GM18867 (cell line): ENCODE results near the gene SYF2.
"Not testable (repeated sequence)": the region's sequence is repeated elsewhere in the genome, so short reads cannot be mapped to it uniquely, and the experiment has no call there.

Experiments used
- ATAC-seq: cut with Tn5 transposase; IDR thresholded peaks from one replicate; pipeline ENCODE4 v1.9.1; 2021; ENCODE audit warnings: mild to moderate bottlenecking, moderate library complexity; ENCODE audit not compliant: unreplicated experiment

The SYF2 gene

DNA sequence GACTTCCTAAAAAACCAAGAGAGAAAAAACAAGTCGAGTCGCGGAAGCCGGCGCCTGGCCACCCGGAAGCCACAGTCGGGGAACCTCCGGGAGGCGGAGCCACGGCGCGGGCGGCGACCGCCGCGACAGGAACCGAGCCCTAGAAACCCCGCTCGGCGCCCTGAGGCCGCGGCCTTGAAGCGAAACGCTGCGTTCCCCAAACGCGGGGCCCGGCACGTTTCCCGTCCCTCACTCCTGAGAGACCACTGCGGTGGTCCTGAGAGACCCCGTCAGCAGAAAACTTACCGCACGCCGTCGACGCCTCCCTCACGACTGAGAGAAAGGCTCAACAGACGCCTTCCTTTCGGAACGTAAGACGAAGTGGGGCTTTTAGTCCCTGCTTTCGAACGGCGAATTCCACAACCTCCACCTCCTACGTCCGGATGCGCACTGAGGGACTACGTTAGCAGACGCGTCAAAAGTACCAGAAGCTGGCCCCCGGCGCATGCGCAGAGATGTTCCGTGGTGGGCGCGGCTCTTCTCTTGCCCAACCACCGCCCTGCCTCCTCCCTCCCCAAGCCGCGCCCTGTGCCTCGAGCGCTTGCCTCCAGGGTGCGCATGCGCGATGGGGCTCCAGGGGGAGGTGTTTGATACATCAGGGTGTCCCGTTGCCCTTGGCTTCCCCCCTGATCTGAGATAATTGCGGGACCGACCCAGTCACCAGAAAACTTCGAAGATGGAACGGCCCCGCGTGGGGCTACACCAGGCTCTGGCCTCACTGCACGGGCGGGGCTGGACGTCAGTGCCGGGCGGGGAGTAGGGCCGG is 14.9 kb upstream of the SYF2 start, which contains the start of gene RSRP1:
Gene RSRP1 (minus strand): TSS at position 431 of the 805 bp plus-strand sequence. CDS start 491 bp downstream, outside the sequence.
- peak; percentile 79 for ATAC-seq

DNA sequence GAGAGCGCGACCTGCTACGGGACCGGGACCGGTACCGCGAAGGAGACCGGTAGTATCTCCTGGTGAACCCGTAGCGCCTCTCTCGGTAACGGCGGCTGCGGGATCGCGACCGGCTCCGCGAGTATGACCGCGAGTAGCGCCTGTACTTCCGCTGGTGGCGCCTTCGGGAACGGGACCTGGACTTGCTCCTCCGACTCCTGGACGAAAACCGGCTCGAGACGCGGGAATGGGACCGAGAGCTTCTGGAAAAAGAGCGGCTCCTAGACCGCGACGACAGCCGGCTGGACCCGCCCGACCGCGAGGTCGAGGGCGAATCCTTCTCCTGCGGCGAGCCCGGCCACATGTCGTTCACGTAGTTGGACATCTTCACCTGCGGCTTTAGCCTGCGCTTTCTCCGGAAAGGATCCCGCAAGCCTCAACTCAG is 14.3 kb upstream of the SYF2 start:
- ATAC-seq: no peak

DNA sequence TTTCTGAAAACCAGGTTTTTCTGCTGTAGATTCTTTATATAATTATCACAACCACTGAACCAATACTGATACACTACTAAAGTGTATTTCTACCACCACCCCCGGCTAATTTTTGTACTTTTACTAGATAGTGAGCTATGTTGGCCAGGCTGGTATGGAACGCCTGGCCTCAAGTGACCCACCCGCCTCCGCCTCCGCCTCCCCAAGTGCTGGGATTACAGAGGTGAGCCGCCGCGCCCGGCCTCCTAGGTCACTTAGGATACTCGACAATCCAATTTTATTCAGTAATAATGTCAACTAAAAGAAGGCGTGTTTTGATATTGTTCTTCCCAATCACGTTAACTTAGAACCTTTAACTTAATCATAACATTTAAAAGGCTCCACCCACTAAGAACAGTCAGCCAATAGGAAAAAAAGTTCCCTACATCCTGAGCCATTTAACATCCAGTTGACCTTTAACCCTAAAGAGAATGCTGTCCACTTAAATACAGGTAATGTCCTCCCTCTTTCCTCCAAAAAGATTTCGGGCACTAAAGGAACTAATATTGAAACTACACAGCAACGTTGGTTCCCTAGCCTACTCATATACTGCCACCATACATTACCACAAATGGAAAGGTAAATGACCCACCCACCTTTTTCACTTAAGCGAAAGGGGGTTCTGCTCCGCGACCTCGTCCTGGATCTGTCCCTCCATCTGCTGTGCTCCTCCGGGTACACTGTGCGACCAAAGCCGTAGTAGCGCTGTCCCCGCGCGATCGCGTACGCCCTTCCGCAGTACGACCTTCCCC is 13.7 kb upstream of the SYF2 start:
- ATAC-seq: peak; percentile 15

DNA sequence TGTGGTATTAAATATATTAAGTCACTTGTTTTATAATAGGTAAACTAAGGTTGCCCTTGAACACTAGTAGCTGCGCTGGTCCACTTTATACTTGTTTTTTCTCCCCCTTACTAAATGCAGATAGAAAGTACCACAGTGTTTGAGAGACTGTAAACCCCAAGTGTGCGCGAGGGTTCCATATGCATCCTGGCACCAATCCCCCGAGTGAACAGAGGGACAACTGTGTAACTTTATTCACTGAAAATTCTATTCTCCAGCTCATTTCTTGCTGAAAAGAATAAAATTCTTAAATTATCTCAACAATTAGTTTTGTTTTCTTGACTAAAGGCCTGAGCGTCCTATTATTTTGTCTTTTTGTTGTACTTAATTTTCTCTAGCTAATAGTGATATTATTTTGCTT is 13.1 kb upstream of the SYF2 start:
- no peak for ATAC-seq

DNA sequence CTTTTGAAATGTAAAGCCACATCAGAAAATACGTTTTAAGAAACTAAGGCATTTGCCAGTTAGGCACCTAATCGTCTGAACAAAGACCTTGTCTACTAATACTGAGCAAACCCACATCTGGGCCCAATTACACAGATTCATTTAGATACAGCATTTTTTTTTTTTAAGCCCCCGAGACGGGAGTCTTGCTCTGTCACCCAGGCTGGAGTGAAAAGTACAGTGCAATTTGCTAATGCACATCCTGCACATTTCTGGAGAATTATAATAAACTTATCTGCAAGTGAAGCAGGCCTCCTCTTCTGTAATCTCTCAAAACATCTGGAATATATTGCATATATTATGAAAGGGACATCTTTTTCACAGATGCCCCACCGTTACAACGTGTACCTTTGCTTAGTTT is 11.6 kb upstream of the SYF2 start:
- no peak for ATAC-seq

DNA sequence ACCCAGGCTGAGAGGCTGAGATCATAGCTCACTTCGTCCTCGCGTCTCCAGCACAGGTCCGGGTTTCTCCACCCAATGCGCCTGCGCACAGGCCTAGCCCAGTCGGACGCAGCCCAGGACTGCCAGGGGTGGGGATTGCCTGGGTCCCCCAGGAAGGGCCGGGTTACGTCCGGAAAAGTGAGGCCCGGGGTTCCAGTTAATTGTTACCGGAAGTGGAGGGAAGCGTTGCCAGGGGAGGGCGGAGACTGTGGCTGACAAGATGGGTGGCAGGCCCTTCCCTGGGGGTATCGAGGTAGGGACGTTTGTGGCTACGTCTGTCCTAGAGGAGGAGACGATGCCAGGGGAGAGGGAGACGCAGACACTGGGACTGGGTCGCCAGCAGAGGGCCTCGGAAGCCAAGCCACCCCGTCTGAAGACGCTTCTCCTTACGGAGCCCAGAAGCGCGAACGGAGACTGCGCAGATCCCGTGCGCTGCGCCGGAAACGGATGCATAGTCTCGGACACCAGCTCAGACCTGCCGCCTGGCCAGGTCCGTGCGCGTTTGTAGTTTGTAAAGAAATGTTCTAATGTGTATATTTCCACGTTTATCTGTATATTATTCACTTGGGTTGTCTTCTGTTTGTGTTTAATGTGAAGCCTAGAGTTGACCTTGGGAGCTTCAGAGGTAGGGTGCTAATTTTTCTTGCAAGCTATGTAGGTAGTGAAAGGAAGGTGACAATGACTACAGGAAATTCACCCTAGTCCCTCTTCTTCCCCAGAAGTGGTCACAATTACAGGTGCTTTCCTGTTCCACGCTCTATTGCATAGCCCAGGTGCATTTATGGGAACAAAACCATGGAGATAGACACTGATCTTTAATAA is 7.6 kb upstream of the SYF2 start:
- ATAC-seq: peak; percentile 73

DNA sequence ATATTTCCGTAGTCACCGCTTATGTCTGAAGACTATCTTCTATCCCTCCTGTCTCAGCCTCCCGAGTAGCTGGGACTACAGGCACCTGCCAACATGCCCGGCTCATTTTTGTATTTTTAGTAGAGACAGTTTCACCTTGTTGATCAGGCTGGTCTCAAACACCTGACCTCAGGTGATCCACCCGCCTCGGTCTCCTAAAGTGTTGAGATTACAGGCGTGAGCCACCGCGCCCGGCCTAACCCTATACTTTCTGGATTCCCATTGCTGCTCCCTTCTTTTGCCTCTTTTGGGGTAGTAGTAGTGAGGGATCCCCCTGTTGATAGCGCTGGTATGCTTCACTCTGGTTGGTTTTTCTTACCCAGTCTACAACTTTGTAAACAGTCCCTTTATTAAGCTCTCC is 5.7 kb upstream of the SYF2 start:
- no peak for ATAC-seq

DNA sequence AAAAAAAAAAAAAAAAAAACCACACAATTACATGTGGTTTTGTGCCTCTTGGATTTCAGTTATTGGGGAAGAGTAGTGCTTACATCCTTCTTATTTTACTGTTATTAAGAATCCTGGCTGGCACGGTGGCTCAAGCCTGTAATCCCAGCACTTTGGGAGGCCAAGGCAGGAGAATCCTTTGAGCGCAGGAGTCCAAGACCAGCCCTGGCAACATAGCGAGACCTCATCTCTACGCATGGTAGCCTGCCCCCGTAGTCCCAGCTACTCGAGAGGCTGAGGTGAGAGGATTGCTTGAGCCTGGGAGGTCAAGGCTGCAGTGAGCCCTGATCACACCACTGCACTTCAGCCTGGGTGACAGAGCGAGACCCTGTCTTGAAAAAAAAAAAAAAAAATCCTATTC is 4.0 kb upstream of the SYF2 start:
- not testable (repeated sequence) for ATAC-seq

DNA sequence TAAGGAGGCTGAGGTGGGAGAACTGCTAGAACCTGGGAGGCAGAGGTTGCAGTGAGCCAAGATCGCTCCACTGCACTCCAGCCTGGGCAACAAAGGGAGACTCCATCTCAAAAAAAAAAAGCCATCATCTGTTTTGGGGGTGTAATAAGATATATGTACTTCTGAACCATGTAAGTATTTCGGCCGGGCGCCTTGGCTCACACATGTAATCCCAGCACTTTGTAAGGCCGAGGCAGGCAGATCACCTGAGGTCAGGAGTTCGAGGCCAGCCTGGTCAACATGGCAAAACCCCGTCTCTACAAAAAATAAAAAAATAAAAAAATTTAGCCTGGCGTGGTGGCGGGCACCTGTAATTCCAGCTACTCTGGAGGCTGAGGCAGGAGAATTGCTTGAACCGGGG is 3.1 kb upstream of the SYF2 start:
- ATAC-seq: not testable (repeated sequence)

DNA sequence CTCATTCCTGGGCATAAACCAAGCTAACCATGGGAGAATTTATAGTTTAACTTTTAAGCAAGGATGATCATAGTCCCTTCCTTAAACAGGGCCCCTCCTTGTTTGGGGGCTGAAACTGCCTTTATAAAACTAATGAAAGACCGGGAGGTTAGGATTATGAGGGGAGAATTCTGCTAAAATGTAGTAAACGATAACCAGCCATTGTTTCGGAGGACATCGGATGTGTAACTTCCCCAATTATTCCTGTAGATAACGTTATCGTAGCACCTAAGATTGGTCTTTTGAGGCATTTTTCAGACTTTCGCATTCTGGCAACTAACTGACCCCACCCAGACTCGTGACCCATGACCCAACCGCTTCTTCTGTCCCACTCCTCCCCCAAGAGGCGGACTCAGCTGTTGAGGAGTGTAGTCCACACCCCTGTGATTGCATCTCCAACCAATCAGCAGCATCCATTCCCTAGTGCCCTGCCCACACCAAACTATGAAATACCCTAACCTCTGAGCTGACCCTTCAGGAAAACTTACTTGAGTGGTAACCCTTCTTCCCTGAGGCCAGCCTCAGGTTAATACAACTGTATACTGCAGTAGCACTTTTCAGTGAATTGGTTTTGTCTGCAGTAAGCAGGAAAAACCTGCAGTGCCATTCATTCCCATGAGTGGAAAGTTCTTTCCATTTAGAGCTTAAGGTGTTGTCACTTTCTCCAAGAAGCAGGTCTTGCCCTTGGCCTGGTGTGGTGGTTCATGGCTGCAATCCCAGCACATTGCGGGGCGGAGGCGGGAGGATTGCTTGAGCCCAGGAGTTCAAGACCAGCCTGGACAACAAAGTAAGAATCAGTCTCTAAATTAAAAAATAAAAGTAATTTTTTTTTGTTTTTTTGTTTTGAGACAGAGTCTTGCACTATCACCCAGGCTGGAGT is 823 bp upstream of the SYF2 start:
- no peak for ATAC-seq

DNA sequence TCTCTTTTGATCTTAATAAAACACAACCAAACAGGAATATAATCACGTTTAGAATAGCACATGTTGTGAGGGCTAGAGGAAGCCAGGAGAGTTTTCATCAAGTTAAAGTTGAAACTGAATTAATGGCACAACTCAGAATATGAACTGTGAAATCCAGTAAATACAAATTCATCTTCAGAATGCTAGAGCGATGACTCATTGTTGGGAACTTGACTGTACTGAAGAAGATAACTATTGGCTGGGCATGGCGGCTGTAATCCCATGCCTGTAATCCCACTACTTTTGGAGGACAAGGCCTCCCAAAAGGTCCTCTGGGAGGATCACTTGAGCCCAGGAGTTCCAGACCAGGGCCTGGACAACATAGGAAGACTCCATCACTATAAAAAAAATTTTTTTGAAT is 8.8 kb downstream of the SYF2 start:
- ATAC-seq: no peak

DNA sequence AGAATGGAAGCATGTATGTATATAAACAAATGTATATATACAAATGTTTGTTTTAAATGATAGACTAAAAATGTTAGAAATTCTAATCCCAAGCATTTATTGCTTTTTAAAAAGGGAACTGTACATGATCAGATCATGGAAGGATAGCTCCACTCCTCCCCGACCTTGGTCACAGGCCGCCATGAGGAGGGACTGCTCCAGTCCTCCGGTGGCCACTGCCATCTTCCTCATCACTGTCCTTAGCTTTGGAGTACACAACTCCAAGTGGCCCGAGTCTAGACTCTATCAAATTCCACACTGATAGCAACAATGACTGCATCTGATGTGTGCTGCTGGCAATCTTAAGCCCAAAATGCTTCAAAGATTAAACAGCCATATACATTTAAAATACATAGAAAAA is 9.7 kb downstream of the SYF2 start:
- ATAC-seq: no peak

DNA sequence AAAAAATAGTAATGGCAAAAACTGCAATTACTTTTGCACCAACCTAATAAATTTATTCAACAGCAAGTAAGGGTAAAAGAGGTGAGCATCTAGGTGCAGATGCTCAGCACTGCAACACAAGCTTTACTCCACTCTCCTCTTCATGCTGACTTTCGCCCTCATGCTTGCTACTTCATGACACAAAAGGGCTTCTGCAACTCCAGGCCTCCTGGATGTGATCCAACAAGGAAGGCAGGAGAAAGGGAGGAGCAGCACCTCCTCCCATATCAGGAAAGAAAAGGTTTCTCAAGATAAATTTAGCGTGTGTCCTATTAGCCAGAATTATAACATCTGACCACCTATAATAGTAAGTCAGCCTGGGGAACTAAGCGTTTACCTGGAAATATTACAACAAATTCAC is 11.6 kb downstream of the SYF2 start:
- ATAC-seq: no peak

DNA sequence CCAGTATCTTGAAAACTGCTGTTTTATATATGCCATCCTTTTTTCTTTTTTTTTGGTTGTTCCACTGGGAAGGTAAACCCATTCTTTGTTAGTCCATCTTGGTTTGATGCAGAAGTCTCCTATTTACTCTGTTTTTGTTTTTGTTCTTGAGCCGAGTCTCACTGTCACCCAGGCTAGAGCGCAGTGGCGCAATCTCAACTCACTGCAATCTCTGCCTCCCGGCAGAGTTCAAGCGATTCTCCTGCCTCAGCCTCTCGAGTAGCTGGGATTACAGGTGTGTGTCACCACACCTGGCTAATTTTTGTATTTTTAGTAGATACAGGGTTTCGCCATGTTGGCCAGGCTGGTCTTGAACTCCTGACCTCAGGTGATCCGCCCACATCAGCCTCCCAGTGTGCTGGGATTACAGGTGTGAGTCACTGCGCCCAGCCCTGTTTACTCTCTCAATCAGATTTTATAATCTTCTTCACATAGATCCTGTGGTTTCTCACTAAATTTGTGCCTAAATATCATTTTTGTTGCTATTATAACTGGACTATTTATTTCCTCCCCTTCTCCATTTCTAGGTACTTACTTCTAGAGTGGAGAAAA is 12.5 kb downstream of the SYF2 start:
- ATAC-seq: no peak

DNA sequence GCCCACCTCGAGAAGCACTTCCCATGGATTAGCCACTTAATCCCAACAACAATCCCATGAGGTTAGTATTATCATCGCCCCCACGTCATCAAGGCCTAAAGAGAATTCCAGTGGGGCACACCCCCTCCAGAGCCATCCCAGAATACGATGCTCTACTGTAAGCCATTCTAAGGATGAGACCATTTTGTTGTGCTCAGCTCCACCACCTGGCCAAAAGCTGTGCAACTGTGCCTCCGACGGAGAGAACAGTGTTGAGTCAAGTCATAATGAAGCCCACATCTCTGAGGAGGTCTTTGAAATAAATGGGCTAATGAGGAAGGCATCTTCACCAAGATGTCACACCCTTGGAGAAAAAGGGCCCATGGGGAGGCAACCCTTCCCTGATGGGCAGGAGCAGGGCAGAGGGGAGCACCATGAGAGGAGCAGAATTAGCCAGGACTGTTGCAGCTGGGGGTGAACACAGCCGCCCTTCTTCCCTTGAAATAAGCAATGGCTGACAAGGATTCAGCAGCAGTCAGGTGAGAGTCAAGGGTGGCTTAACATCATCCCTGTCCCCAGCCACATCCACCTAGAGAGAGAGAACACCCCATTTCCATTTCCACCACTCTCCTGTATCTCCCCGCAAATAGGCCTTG is 14.6 kb downstream of the SYF2 start:
- no peak for ATAC-seq

DNA sequence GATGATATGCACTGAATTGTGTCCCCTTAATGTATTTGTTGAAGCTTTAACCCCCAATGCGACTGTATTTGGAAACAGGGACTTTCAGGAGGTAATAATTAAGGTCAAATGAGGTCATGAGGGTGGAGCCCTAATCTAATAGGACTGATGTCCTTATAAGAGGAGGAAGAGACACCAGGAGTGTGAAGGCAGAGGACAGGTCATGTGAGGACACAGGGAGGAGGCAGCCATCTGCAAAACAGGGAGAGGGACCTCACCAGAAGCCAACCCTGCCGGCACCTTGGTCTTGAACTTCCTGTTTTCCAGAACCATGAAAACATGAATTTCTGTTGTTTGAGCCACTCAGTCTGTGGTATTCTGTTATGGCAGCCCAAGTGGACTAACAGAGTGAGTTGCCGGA is 15.3 kb downstream of the SYF2 start:
- no peak for ATAC-seq

DNA sequence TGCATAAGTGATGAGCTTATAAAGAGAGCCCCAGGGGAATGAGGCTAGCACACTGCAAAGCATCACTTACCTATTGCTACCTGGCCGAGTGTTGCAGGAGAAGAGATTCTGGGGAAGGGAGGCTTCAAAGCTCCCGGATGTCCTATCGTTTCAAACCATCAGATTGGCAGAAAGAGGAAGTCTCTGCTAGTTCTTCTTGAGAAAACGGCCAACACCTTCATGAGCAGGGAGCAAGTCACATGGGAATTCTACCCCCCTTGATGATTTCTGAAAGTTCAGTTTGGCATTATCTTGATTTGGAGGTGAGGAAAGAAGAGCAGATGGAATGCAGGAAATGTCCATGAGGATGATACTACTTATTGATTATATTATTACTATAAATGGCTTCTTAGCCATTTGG is 16.2 kb downstream of the SYF2 start:
- no peak for ATAC-seq

DNA sequence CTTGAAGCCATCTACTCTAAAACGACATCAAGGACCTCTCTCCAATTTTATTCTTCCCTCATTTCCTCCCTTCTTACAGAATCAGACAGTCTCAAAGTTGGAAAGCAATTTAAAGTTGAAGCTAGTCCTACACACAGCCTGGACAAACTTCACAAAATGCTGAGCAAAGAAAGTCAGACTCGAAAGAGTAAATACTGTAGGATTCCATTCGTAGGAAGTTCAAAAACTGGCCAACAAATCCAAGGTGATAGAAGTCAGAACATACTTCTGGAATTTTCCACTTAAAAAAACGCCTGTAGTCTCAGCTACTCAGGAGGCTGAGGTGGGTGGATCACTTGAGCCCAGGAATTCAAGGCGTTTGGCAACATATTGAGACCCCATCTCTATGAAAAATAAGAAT is 19.6 kb downstream of the SYF2 start:
- ATAC-seq: no peak

DNA sequence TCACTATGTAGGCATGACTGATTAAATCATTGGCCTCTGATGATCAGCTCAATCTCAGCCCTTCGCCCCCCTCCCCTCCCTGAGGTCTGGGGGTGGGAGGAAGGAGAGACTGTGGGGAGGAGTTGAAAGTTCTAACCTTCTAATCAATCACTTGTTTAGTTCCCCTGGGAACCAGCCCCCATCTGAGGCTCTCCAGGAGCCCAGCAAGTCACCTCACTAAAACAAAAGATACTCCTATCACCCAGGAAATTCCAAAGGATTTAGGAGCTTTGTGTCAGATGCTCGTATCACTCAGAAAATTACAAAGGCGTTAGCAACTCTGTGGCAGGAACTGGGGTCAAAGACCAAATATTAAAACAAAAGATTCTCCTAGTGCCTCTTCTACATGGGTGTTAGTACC is 21.6 kb downstream of the SYF2 start:
- no peak for ATAC-seq
